ENCODE results near the gene TP53BP2. TPM values are rescaled to one million over a fixed set of nuclear protein-coding genes. Genes with fewer than 3 reads are reported as not detected.

Gene TP53BP2
- total RNA-seq, 4 donors from 2014 or later = 22.2 to 85.1 (median 38.8) TPM

DNA sequence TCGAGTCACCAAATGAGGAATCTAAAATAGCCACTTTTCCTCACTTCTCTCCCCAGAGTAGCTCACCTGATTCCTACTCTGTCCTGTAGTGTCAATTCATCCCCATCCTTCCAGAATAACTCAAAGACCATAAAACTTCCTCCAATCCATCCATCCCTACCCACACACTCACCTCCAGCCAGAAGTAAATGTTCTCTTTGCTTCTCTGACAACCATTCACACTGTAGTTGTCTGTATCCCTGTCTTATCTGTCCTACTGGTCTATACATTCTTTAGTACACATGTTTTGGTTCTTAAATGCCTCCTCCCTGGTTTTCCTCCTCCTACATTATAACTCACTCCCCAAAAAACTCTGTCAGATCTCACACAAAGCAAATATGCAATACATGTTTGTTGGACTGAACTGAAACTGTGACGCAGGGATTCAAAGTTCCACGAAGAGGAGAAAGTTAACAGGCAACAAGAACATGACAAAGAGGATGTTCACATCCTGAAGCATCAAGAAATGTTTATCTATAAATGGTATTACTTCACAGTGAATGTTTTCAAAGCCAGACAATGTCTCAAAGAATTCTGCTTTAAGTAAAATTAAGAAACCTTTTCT lies 11.0 kb downstream of the TP53BP2 start:
- Histone ChIP-seq H3K27ac (peak overlapping the region in 3 of 4 donors; percentile 2 to 76 (median 74)), H3K4me3 (no peak overlapping the region), H3K9me3 (no peaks in the 10 kb centered on the region), H3K36me3 (no peaks in the 10 kb centered on the region), H3K4me1 (peaks cover 65 to 67% of the 10 kb centered on the region in 2 donors), H3K27me3 (no peaks in the 10 kb centered on the region)
- no peak for TF ChIP-seq POLR2A (IDR thresholded peaks at IDR 0.05)
- TF ChIP-seq, protein P1, sequence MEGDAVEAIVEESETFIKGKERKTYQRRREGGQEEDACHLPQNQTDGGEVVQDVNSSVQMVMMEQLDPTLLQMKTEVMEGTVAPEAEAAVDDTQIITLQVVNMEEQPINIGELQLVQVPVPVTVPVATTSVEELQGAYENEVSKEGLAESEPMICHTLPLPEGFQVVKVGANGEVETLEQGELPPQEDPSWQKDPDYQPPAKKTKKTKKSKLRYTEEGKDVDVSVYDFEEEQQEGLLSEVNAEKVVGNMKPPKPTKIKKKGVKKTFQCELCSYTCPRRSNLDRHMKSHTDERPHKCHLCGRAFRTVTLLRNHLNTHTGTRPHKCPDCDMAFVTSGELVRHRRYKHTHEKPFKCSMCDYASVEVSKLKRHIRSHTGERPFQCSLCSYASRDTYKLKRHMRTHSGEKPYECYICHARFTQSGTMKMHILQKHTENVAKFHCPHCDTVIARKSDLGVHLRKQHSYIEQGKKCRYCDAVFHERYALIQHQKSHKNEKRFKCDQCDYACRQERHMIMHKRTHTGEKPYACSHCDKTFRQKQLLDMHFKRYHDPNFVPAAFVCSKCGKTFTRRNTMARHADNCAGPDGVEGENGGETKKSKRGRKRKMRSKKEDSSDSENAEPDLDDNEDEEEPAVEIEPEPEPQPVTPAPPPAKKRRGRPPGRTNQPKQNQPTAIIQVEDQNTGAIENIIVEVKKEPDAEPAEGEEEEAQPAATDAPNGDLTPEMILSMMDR (IDR thresholded peaks at IDR 0.05 in 4 of 5, conservative IDR thresholded peaks at IDR 0.05 in 1 of 5) = no peak
- in situ Hi-C loops (cut with MboI; ENCODE audit: low sequenced_read_pairs in 4 of 4) = no loop called here
- intact Hi-C loops (cut with DNase I; ENCODE audit: low total_unique reads) = no loop called here
- ATAC-seq (no peak), DNase-seq (no peak)

DNA sequence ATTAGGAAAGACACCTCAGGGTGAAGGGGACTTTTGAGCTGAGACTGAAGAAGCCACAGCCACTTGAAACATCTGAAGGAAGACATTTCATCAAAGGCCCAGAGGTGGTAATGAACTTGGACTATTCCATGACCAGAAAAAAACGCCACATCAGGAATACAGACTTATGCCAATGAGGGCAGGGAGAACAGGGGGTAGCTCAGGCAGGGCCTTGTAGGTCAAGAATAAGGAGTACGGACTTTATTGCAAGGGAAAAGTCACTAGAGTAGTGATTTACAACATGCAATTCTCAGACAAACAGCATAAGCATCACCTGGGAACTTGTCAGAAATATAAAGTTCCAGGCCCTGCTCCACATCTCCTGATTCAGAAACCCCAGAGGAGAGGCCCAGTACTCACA lies 11.8 kb downstream of the TP53BP2 start:
- in situ Hi-C loops (cut with MboI; ENCODE audit: low sequenced_read_pairs in 4 of 4) = no loop called here
- ATAC-seq (no peak), DNase-seq (no peak)
- Histone ChIP-seq H3K27me3 (no peaks in the 10 kb centered on the region), H3K4me1 (peaks cover 73 to 74% of the 10 kb centered on the region in 2 donors), H3K9me3 (no peaks in the 10 kb centered on the region), H3K27ac (peak overlapping the region in 2 of 4 donors; percentile 74 to 76), H3K4me3 (no peak overlapping the region), H3K36me3 (no peaks in the 10 kb centered on the region)
- TF ChIP-seq, protein P1 (IDR thresholded peaks at IDR 0.05 in 4 of 5, conservative IDR thresholded peaks at IDR 0.05 in 1 of 5) = no peak
- TF ChIP-seq POLR2A (IDR thresholded peaks at IDR 0.05) = no peak
- intact Hi-C loops (cut with DNase I; ENCODE audit: low total_unique reads) = no loop called here

DNA sequence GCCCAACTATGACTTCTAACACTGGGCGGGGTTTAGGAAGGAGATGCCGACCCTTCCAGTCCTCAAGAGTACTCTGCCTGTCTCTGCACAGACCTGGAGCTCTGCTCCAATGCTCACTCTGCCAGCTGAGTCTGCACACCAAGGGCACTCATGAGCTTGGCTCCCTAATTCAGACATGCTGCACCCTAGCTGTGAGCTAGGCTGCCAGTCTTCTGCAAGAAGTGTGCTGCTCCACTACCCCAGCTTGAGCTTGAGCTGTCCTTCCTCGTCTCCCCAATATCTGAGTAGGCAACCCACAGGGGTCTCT lies 13.2 kb downstream of the TP53BP2 start:
- intact Hi-C loops (cut with DNase I; ENCODE audit: low total_unique reads) = no loop called here
- H3K27me3 ChIP-seq = no peaks in the 10 kb centered on the region
- in situ Hi-C loops (cut with MboI; ENCODE audit: low sequenced_read_pairs in 4 of 4) = no loop called here
- no peaks in the 10 kb centered on the region for H3K9me3 ChIP-seq
- H3K4me1 ChIP-seq = peaks cover 63 to 64% of the 10 kb centered on the region in 2 donors
- H3K27ac ChIP-seq = peak overlapping the region; percentile 59 to 76 (median 73)
- ATAC-seq = peak in 1 of 2 donors; percentile 73
- peak in 1 of 2 donors; percentile 43 for DNase-seq
- H3K4me3 ChIP-seq = no peak overlapping the region
- no peaks in the 10 kb centered on the region for H3K36me3 ChIP-seq
- TF ChIP-seq POLR2A (IDR thresholded peaks at IDR 0.05) = no peak
- TF ChIP-seq, protein P1 (IDR thresholded peaks at IDR 0.05 in 4 of 5, conservative IDR thresholded peaks at IDR 0.05 in 1 of 5) = peak in 1 of 5 experiments; percentile 15

DNA sequence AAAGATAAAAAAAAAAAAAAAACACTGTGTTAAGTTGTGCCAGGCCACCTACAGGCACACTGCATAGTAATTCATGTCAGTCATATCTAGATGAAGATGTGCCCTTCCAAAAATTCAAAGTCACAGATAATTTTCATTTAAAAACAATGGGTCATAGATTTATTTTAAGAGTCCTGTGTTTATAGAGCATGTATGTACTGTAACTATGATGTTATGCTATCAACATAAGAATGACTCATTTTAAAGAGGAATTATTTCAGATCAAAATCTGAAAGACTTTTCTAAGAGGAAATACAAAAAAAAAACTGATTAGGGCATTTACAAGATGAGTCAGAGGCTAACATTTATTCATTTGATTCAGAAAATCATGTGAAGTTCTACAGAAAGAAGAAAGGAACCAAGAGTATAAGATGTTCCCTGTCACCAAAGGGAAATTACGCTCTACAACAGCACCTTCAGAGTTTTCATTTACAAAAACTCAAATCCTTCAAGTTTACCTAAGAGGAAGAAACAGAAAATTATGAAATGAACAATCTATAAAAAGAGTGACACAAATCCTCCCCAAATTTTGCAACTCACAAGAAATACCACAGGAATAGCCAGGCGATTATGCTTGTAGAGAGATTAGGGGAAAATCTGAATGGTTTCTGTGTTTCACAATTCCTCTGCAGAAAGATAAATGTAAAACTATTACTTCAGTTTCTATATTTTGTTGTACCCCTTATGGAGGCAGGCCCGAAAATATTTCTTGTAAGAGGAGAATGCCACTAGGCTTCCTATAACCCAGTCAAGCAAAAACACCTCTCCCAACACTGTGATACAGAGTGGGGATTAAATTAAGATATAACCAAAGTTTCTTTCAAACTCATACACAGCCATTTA lies 13.8 kb downstream of the TP53BP2 start:
- in situ Hi-C loops (cut with MboI; ENCODE audit: low sequenced_read_pairs in 4 of 4) (no loop called here), intact Hi-C loops (cut with DNase I; ENCODE audit: low total_unique reads) (no loop called here)
- DNase-seq (no peak), ATAC-seq (peak in 1 of 2 donors; percentile 16)
- no peaks in the 10 kb centered on the region for H3K36me3 ChIP-seq
- no peaks in the 10 kb centered on the region for H3K9me3 ChIP-seq
- H3K27ac ChIP-seq = peak overlapping the region; percentile 59 to 76 (median 73)
- H3K27me3 ChIP-seq = no peaks in the 10 kb centered on the region
- peak overlapping the region in 1 of 4 donors; percentile 12 for H3K4me3 ChIP-seq
- H3K4me1 ChIP-seq = peaks cover 58 to 62% of the 10 kb centered on the region in 2 donors
- TF ChIP-seq POLR2A (IDR thresholded peaks at IDR 0.05) = no peak
- TF ChIP-seq, protein P1 (IDR thresholded peaks at IDR 0.05 in 4 of 5, conservative IDR thresholded peaks at IDR 0.05 in 1 of 5) = peak in 1 of 5 experiments; percentile 9

Measured in gastrocnemius medialis (tissue), 4 donors.